Gastrocnemius medialis (tissue), 4 donors: ENCODE data around the gene MYL4. TPM values are rescaled to one million over a fixed set of nuclear protein-coding genes. Genes with fewer than 3 reads are reported as not detected.
A peak's percentile ranks its signal among the peaks of the same experiment; 100 is the strongest.

Source experiments
- ATAC-seq, 2 donors: fragments of 150-250 bp; one replicate each; pipeline ENCODE4 v1.9.1; 2016
- DNase-seq, 2 donors: peaks; one replicate each; pipeline ENCODE4 v3.0.0-alpha.2; 2019
- H3K27ac ChIP-seq, 4 donors: fragments of 200-600 bp; sonication (generic); 1 replicate in 1 of 4; 2 replicates in 3 of 4; pipeline ENCODE4 v1.5.1; 2016 to 2018; ENCODE audit warnings: mild to moderate bottlenecking in 2 of 4, moderate library complexity in 1 of 4
- H3K27me3 ChIP-seq, 3 donors: fragments of 200-600 bp; sonication (generic) in 2 of 3; 1 replicate in 1 of 3; 2 replicates in 2 of 3; pipeline versions ENCODE4 v1.5.1 to v1.6.0; 2016 to 2019; ENCODE audit warnings: mild to moderate bottlenecking in 1 of 3, moderate library complexity in 1 of 3
- H3K36me3 ChIP-seq, 2 donors: fragments of 200-600 bp; sonication (generic) in 1 of 2; one replicate each; pipeline ENCODE4 v1.5.1; 2017 to 2018
- H3K4me1 ChIP-seq, 2 donors: fragments of 200-600 bp; sonication (generic) in 1 of 2; one replicate each; pipeline ENCODE4 v1.5.1; 2016 to 2017; ENCODE audit warnings: mild to moderate bottlenecking in 2 of 2
- H3K4me3 ChIP-seq, 4 donors: fragments of 200-600 bp; sonication (generic) in 3 of 4; 1 replicate in 1 of 4; 2 replicates in 3 of 4; pipeline ENCODE4 v1.5.1; 2016 to 2019; ENCODE audit warnings: mild to moderate bottlenecking in 2 of 4
- H3K9me3 ChIP-seq, 3 donors: fragments of 200-600 bp; sonication (generic) in 2 of 3; 1 replicate in 1 of 3; 2 replicates in 2 of 3; pipeline ENCODE4 v1.5.1; 2016 to 2019
- CTCF ChIP-seq, 5 experiments: fragments of 450-650 bp in 3 of 5; fragments of 200-600 bp in 2 of 5; sonication (generic) in 2 of 5; IDR thresholded peaks in 4 of 5; conservative IDR thresholded peaks in 1 of 5; 1 replicate in 4 of 5; 2 replicates in 1 of 5; pipeline ENCODE4 v1.5.1; 2016 to 2019; ENCODE audit warnings: antibody characterized with exemption in 5 of 5, mild to moderate bottlenecking in 3 of 5, moderate library complexity in 3 of 5
- POLR2A ChIP-seq, 2 donors: fragments of 450-650 bp; IDR thresholded peaks; one replicate each; pipeline ENCODE4 v1.6.1; 2017; ENCODE audit warnings: antibody characterized with exemption in 2 of 2, mild to moderate bottlenecking in 2 of 2, moderate library complexity in 2 of 2
- in situ Hi-C, 4 donors: fragments of 200-750 bp; cut with MboI; loops; one replicate each; pipeline versions ENCODE4 v1.15.0 to v1.8.0; 2017; ENCODE audit warnings: low sequenced_read_pairs in 4 of 4
- intact Hi-C: fragments of 100-400 bp; cut with DNase I; formaldehyde crosslinking; loops from one replicate; pipeline ENCODE4 v1.15.1; 2023; ENCODE audit warnings: low total_unique reads
- total RNA-seq, 4 donors: library from RNA; depleted of rRNA; stranded (reverse); fragments of >200 nt; gene quantifications; one replicate each; pipeline versions ENCODE4 v1.1.0 to v1.2.3, GENCODE V29; 2016

Gene MYL4
- total RNA-seq, 4 donors from 2014 or later = 0.97 TPM; not detected in 3

DNA sequence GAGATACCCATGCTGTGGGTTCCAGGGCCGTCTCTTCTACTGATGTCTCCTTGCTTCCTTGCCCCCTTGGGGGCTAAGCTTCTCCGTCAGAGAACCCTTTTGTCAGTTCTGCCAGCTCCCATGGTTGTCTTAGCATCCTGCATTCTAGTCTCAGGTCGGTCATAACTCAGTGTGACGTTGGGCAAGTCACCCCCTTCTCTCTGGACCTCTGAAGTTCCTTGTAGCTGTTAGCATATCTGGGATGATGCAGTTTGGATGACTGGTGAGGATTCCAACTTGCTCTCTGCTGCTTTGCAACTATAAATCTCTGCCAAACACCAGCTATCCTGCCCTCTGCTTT is 8.9 kb upstream of the MYL4 start:
- TF ChIP-seq POLR2A (IDR thresholded peaks at IDR 0.05) (no peak), CTCF (IDR thresholded peaks at IDR 0.05 in 4 of 5, conservative IDR thresholded peaks at IDR 0.05 in 1 of 5) (no peak)
- H3K4me3 ChIP-seq = no peak overlapping the region
- DNase-seq (no peak), ATAC-seq (no peak)
- intact Hi-C loops = no loop called here
- no peaks in the 10 kb centered on the region for H3K27me3 ChIP-seq
- H3K36me3 ChIP-seq = no peaks in the 10 kb centered on the region
- in situ Hi-C loops = no loop called here
- no peaks in the 10 kb centered on the region for H3K9me3 ChIP-seq
- H3K27ac ChIP-seq = no peak overlapping the region
- H3K4me1 ChIP-seq = peaks cover 18 to 19% of the 10 kb centered on the region in 2 donors

DNA sequence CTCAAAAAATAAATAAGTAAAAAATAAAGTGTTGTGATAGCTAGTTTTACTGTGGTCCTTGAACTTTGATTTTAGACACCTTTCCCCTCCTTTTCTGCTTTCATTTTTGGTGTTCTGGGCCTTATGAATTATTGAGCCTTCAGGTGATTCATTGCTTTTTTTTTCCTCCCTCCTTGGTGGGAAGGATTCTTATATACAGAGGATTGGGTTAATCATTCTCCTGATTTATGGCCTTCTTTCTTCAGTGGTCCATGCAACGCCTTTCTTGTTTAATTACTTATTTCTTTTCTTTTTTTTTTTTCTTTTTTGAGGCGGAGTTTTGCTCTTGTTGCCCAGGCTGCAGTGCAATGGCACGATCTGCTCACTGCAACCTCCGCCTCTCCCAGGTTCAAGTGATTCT is 8.0 kb upstream of the MYL4 start:
- DNase-seq = no peak
- in situ Hi-C loops = no loop called here

GRCh38 chr17:47203984-47204721 is 5.0 kb upstream of the MYL4 start:
- DNase-seq (no peak), ATAC-seq (no peak)
- Histone ChIP-seq H3K4me3 (no peak overlapping the region), H3K36me3 (no peaks in the 10 kb centered on the region), H3K9me3 (no peaks in the 10 kb centered on the region), H3K27me3 (no peaks in the 10 kb centered on the region), H3K4me1 (peaks cover 23 to 28% of the 10 kb centered on the region in 2 donors), H3K27ac (peak overlapping the region; percentile 68 to 81 (median 70))
- intact Hi-C loops = no loop called here
- TF ChIP-seq CTCF (IDR thresholded peaks at IDR 0.05 in 4 of 5, conservative IDR thresholded peaks at IDR 0.05 in 1 of 5) (no peak), POLR2A (IDR thresholded peaks at IDR 0.05) (no peak)
- in situ Hi-C loops = no loop called here

More for the DNA sequence above, 8.0 kb upstream of the MYL4 start:
- TF ChIP-seq POLR2A (IDR thresholded peaks at IDR 0.05) = no peak
- TF ChIP-seq CTCF (IDR thresholded peaks at IDR 0.05 in 4 of 5, conservative IDR thresholded peaks at IDR 0.05 in 1 of 5) = no peak
- ATAC-seq = no peak
- H3K9me3 ChIP-seq = no peaks in the 10 kb centered on the region
- intact Hi-C loops = no loop called here
- no peaks in the 10 kb centered on the region for H3K36me3 ChIP-seq
- H3K4me3 ChIP-seq = no peak overlapping the region
- no peaks in the 10 kb centered on the region for H3K27me3 ChIP-seq
- no peak overlapping the region for H3K27ac ChIP-seq
- peaks cover 23 to 28% of the 10 kb centered on the region in 2 donors for H3K4me1 ChIP-seq

DNA sequence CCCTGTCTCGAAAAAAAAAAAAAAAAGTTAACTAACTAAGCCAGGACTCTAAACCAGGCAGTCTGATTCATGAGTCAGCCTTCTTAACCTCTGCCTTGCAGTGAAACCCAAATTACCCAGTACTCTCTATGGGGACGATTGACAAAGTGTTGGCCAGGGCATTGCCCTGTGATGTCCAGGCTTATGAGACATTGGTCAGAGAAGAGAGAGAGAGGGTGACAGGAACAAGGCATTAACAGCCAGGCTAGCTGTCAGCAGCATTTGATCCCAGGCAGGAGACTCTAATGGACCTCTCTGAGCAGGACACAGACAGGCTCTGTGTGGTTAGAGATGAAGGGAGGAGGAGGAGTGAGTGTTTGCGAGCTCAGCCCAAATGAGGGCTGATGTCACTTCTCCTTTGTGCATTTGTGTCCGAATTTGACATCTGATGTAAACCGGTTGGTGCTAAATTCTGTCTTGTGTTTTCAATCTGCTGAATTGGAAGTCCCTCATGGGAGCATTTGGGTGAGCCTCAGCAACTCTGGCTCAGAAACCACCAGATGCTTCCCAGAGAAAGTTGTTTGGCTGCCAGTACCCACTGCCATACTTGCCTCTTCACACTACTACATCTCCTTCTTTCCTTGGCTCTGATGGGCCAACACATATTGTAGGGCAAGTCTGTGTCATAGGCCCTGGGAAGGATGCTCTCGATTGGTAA is 4.3 kb upstream of the MYL4 start:
- H3K27ac ChIP-seq = peak overlapping the region; percentile 68 to 81 (median 70)
- peak in 1 of 2 donors; percentile 32 for DNase-seq
- H3K27me3 ChIP-seq = no peaks in the 10 kb centered on the region
- TF ChIP-seq CTCF (IDR thresholded peaks at IDR 0.05 in 4 of 5, conservative IDR thresholded peaks at IDR 0.05 in 1 of 5) = no peak
- no peak for TF ChIP-seq POLR2A (IDR thresholded peaks at IDR 0.05)
- H3K36me3 ChIP-seq = no peaks in the 10 kb centered on the region
- in situ Hi-C loops (no loop called here), intact Hi-C loops (no loop called here)
- H3K4me3 ChIP-seq = peak overlapping the region; percentile 26 to 56 (median 34)
- peak; percentile 77 to 79 for ATAC-seq
- H3K9me3 ChIP-seq = no peaks in the 10 kb centered on the region
- peaks cover 23 to 28% of the 10 kb centered on the region in 2 donors for H3K4me1 ChIP-seq
